GM10847 (cell line): Measurements from ENCODE around the gene NYAP2.

Experiments used
- POLR2A ChIP-seq: IDR thresholded peaks from 2 replicates; pipeline ENCODE4 v1.6.1; 2011; ENCODE audit not compliant: insufficient read length; ENCODE audit errors: extremely low read depth

NYAP2 gene

DNA sequence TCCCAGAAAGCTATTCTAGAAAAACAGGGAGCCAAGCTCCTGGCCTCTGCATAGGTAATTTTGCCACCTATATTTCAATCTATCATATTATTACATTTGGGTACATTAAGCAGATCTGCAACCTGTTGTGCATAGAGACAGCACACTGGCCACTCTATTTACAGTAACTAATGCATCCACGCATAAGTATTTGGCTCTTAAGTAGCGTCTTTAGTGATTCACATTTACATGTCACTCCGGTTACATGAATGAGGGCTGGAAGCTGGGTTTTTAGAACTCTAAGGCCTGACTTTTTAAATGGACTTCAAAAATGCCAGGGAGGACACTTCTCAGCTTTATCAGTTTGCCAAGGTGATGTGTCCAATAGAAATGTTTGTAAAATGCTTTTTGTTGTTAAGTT is 97.7 kb downstream of the NYAP2 start:
- no peak for TF ChIP-seq POLR2A

GRCh38 chr2:225501022-225501421 is 101.5 kb downstream of the NYAP2 start:
- no peak for TF ChIP-seq POLR2A

DNA sequence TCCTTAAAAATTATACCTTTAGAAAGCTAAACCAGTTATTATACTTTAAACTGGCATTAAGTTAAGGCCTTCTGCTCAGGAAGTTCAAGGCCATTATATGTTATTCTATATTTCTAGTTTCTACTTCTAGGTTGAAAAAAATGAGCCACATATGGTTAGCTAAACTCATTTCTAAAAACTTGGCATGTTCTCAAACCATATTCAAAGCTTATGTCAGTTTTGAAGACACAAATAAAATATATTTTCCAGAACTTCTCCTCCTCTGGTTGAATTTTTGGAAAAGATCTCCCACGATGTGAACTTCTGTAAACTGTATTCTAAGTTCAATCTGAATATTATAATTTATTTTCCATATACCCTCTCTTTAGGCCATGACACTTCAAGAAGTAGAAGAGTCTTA is 103.5 kb downstream of the NYAP2 start:
- TF ChIP-seq POLR2A = no peak

- TF ChIP-seq POLR2A = no peak
These were observed 111.3 kb downstream of the NYAP2 start for GRCh38 chr2:225510796-225511195.

GRCh38 chr2:225512469-225512868 is 113.0 kb downstream of the NYAP2 start:
- no peak for TF ChIP-seq POLR2A

- TF ChIP-seq POLR2A = no peak
These were observed 113.5 kb downstream of the NYAP2 start for GRCh38 chr2:225512876-225513540.

- TF ChIP-seq POLR2A = no peak
These were observed 115.5 kb downstream of the NYAP2 start for GRCh38 chr2:225515033-225515432.

DNA sequence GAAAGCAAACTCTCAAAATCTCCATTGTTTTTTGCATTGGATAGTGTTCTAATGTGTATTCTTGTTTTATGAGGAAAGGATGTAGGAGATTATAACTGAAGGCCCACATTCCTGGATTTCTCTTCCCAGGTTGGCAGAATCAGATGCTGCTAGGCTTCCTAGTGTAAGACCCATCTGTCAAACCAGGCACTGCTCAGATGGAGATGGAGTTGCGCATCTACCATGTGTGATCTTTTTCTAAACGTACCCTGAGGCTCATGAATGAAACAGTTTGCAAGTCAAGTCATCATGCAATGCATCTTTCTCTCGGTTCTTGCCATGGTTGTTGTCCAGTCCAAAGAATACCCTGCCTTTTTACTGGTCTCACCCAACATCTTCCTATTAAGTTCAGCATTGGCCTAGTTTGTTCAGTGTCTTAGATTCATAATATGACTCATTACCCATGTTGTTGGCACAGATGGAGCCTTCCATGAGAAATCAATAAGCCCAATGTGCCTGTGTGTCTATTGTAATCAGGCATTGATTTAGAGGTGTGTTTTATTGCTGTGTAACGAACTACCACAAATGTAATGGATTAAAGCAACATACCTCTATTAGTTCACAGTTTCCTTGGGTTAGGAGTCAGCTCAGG is 127.4 kb downstream of the NYAP2 start:
- no peak for TF ChIP-seq POLR2A

- TF ChIP-seq POLR2A = no peak
These were observed 132.0 kb downstream of the NYAP2 start for GRCh38 chr2:225531559-225531958.

DNA sequence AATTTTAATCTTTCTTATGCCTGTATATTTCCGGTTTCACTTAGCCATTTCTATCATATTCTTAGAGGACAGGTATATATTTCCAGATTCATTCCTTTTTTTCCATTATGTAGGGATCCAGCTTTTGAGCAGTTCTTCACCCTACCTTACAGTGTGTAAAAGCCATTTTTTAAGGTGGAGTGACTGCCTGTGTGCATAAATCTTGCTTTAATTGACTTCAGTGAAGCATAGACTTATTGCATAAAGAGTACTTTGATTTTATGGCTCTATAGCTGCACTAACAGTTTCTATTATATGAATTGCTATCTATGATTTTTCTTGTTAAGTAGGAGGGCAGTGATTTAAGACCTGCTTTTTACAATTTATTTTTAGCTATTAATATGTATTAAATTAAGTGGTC is 132.6 kb downstream of the NYAP2 start:
- no peak for TF ChIP-seq POLR2A

DNA sequence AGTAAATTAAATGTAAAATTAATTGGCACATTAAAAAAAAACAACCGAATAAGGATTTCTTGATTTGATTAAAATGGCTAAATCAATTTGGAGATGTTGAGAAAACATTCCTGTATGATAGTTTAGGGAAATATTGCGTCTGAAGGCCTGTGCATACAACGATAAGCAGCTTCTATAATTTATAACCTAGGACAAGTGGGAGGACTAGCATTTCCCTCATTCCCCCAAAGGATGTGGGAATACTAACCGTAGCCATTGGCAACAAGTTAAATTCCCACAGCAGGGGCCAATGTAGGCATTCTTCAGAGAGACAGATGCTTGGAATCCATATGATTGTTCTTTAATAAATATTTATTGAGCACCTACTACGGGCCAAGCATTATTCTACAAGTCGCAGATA is 134.5 kb downstream of the NYAP2 start:
- TF ChIP-seq POLR2A = no peak

DNA sequence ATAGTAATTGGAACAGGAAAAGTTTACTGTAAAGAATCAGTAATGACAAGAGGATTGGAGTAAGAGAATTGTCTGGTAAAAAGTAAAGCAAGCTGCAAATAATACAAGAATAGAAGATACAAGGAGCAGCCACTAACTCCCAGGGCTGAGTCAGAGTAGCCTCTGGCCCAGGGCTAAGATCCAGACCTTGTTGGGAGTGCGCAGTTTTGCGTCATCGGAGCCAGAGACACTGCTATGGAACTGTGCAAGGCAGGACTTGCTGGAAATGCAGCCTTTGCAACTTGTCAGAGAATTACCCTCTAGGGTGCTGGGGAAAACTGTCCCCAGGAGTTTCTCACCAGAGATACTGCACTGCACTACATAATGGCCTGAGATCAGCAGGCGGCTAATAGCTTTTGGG is 135.2 kb downstream of the NYAP2 start:
- TF ChIP-seq POLR2A = no peak

- no peak for TF ChIP-seq POLR2A
These were observed 136.5 kb downstream of the NYAP2 start for GRCh38 chr2:225536036-225536435.

GRCh38 chr2:225543626-225544025 is 144.1 kb downstream of the NYAP2 start:
- TF ChIP-seq POLR2A = no peak

GRCh38 chr2:225556461-225556860 is 157.0 kb downstream of the NYAP2 start:
- TF ChIP-seq POLR2A = no peak

DNA sequence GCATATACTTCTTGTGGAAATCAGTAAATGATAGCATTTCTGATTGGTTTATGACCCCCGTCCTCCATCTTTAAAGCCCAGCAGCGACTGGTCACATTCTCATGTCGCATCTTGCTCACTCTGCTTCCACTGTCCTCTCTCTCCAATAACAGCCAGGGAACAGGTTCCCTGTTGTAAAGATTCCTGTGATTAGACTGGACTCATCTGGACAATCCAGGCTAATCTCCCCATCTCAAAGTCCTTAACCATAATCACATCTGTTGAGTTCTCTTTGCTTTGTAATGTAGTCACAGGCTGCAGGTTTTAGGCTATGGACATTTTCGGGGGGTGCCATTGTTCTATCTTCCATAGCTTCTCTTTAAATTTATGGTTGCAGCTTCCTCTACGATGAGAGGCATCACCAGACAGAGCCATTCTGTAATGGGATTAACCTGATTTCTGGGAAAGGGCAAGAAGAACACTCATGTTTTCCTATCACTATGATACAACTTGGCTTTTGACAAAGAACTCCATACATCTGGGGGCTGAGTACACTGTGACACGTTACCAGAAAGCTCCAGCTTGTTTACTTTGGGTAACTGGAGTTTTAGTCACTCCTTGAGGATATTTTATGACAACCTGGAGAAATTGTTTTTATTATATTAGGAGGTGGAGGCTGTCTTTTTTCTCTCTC is 159.0 kb downstream of the NYAP2 start:
- TF ChIP-seq POLR2A = no peak

GRCh38 chr2:225559072-225559415 is 159.5 kb downstream of the NYAP2 start:
- TF ChIP-seq POLR2A = no peak
